ENCODE measurements around the gene HABP2. TPM values are rescaled to one million over a fixed set of nuclear protein-coding genes. Genes with fewer than 3 reads are reported as not detected.

HABP2 gene
- total RNA-seq, 4 donors from 2014 or later: 0.15 to 5.6 (median 0.41) TPM; not detected in 1

DNA sequence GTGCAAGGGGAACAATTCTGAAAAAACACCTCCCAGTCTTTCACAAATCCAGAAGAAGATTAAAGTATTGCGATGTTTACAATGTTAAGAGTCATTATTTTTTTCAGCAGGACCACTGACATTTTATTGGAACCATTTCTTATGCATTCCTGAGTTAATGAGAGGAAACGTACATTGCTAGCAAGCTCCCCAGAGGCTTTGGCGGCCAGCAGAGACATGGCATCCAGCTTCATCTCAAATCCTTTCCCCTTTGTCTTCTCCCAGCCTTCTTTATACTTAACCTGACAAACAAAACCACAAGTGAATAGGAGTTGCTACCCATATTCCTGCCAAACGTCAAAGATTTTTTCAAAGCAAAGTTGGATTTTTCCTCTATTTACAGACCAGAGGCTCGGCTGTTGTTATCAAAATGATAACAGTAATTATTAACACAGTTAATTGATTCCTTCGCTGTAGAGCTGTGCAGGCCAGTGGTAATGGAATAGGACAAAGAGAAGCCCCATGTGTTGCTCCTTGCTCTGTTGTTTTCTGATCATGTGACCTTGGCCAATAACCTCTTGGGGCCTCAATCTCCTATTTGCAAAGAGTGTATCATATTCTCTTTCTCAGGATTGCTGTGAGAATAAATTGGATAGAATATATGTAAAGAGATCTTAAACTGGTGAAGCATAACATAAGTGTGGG, 79.0 kb downstream of the HABP2 start:
- no peak for TF ChIP-seq POLR2A (IDR thresholded peaks at IDR 0.05)
- TF ChIP-seq, protein P1, sequence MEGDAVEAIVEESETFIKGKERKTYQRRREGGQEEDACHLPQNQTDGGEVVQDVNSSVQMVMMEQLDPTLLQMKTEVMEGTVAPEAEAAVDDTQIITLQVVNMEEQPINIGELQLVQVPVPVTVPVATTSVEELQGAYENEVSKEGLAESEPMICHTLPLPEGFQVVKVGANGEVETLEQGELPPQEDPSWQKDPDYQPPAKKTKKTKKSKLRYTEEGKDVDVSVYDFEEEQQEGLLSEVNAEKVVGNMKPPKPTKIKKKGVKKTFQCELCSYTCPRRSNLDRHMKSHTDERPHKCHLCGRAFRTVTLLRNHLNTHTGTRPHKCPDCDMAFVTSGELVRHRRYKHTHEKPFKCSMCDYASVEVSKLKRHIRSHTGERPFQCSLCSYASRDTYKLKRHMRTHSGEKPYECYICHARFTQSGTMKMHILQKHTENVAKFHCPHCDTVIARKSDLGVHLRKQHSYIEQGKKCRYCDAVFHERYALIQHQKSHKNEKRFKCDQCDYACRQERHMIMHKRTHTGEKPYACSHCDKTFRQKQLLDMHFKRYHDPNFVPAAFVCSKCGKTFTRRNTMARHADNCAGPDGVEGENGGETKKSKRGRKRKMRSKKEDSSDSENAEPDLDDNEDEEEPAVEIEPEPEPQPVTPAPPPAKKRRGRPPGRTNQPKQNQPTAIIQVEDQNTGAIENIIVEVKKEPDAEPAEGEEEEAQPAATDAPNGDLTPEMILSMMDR (IDR thresholded peaks at IDR 0.05): no peak
- intact Hi-C loops (cut with DNase I; ENCODE audit: low total_unique reads): no loop called here
- Histone ChIP-seq H3K4me3 (no peak overlapping the region), H3K4me1 (no peaks in the 10 kb centered on the region), H3K9me3 (no peaks in the 10 kb centered on the region), H3K27me3 (no peaks in the 10 kb centered on the region), H3K36me3 (no peaks in the 10 kb centered on the region), H3K27ac (no peak overlapping the region)
- no peak for DNase-seq

Other genes with a start within 250 kb of the HABP2 start
- gene NRAP, start 111.0 kb downstream of the HABP2 start, total RNA-seq: under 1 TPM in 2 of 4 donors, not detected in 2; 0.07 to 0.37 TPM
- gene CASP7, start 126.9 kb downstream of the HABP2 start, total RNA-seq: 10 to 100 TPM in 3 of 4 donors, 1 to 10 TPM in 1; 8.5 to 48.3 (median 20.3) TPM
- under 1 TPM in 1 of 4 donors, not detected in 3; 0.14 TPM for gene PLEKHS1, start 198.6 kb downstream of the HABP2 start, total RNA-seq

Data from uterus (tissue), 4 donors.